Measurements from ENCODE around the gene PALLD.

GRCh38 chr4:168601899-168602298 is 105.0 kb downstream of the PALLD start:
- no peak for TF ChIP-seq CTCF (IDR thresholded peaks at IDR 0.05; ENCODE audit: low read length)
- no peak for TF ChIP-seq EZH2 (IDR thresholded peaks at IDR 0.05; ENCODE audit: borderline replicate concordance, low read length)
